H1 (cell line): Measurements from ENCODE around the gene FBP1. TPM values are rescaled to one million over a fixed set of nuclear protein-coding genes. Genes with fewer than 3 reads are reported as not detected.

ENCODE experiments used
- CTCF ChIA-PET: fragments of 300-600 bp; sonication (Branson Sonifier 250); formaldehyde crosslinking; loops from one replicate; lab custom pipeline; 2021; ENCODE audit not compliant: partially characterized antibody; lab: Charles Lee
- POLR2A ChIA-PET: fragments of 300-600 bp; sonication (Branson Sonifier 250); formaldehyde crosslinking; loops from one replicate; lab custom pipeline; 2021; ENCODE audit warnings: inconsistent platforms; ENCODE audit not compliant: partially characterized antibody; lab: Charles Lee
- DNase-seq, 2 experiments: peaks; one replicate each; pipeline versions ENCODE4 v3.0.0 to v3.0.0-alpha.2; 2010 to 2022; ENCODE audit warnings: low spot score in 2 of 2, low read depth in 1 of 2, mixed read lengths in 1 of 2
- FAIRE-seq: peaks from 2 replicates; lab custom pipeline; 2011; peaks lifted over from hg19 to GRCh38; lab: Jason Lieb, UNC
- H2AFZ ChIP-seq: 2 replicates; pipeline ENCODE4 v1.8.1; 2012; ENCODE audit warnings: low read length, inconsistent platforms
- H2AK5ac ChIP-seq: 2 replicates; pipeline ENCODE4 v1.6.1; 2013; ENCODE audit warnings: low read depth, low read length
- H2BK120ac ChIP-seq: replicated peaks from 2 replicates; pipeline ENCODE3; 2013; ENCODE audit warnings: low read depth, low read length, inconsistent platforms
- H2BK12ac ChIP-seq: 2 replicates; pipeline ENCODE4 v1.6.1; 2013; ENCODE audit warnings: low read depth, low read length
- H2BK15ac ChIP-seq: 2 replicates; pipeline ENCODE4 v1.6.1; 2013; ENCODE audit warnings: low read length
- H2BK20ac ChIP-seq: 2 replicates; pipeline ENCODE4 v1.6.1; 2013; ENCODE audit warnings: low read length
- H2BK5ac ChIP-seq: 2 replicates; pipeline ENCODE4 v1.6.1; 2013; ENCODE audit warnings: low read depth, low read length
- H3K14ac ChIP-seq: 2 replicates; pipeline ENCODE4 v1.6.1; 2013; ENCODE audit warnings: inconsistent platforms; ENCODE audit not compliant: insufficient read length
- H3K18ac ChIP-seq: 2 replicates; pipeline ENCODE4 v1.6.1; 2013; ENCODE audit warnings: low read length; ENCODE audit errors: extremely low read depth
- H3K23ac ChIP-seq: 2 replicates; pipeline ENCODE4 v1.6.1; 2013; ENCODE audit warnings: inconsistent platforms; ENCODE audit not compliant: insufficient read length
- H3K23me2 ChIP-seq: 2 replicates; pipeline ENCODE4 v1.6.1; 2013; ENCODE audit warnings: low read depth, low read length
- H3K27ac ChIP-seq: 2 replicates; pipeline ENCODE4 v1.6.1; 2011; ENCODE audit warnings: low read depth, low read length, inconsistent platforms
- H3K27me3 ChIP-seq, 4 experiments: replicated peaks in 1 of 4; 1 replicate in 1 of 4; 2 replicates in 3 of 4; pipeline versions ENCODE4 v1.6.1 to v1.8.1; 2011 to 2013; ENCODE audit warnings: low read length in 3 of 4, mild to moderate bottlenecking in 3 of 4, inconsistent platforms in 2 of 4, mixed read lengths in 2 of 4, moderate library complexity in 1 of 4; ENCODE audit not compliant: control insufficient read depth in 3 of 4, insufficient read depth in 3 of 4; ENCODE audit errors: extremely low read depth in 1 of 4
- H3K36me3 ChIP-seq, 4 experiments: 2 replicates each; pipeline versions ENCODE4 v1.6.1 to v1.8.1; 2011 to 2013; ENCODE audit warnings: mild to moderate bottlenecking in 4 of 4, low read length in 3 of 4, moderate library complexity in 2 of 4, control low read depth in 1 of 4, inconsistent platforms in 1 of 4; ENCODE audit not compliant: insufficient read depth in 4 of 4, control insufficient read depth in 2 of 4
- H3K4ac ChIP-seq: replicated peaks from 2 replicates; pipeline ENCODE3; 2013; ENCODE audit warnings: low read length, low read depth, mixed read lengths, inconsistent platforms; ENCODE audit not compliant: insufficient read length
- H3K4me1 ChIP-seq, 4 experiments: replicated peaks in 1 of 4; 1 replicate in 1 of 4; 2 replicates in 3 of 4; pipeline versions ENCODE4 v1.6.1 to v1.8.1; 2011 to 2013; ENCODE audit warnings: low read length in 3 of 4, inconsistent platforms in 2 of 4, mixed read lengths in 1 of 4; ENCODE audit not compliant: insufficient read depth in 4 of 4, control insufficient read depth in 3 of 4
- H3K4me2 ChIP-seq, 2 experiments: 2 replicates each; pipeline versions ENCODE4 v1.6.1 to v1.8.1; 2011 to 2013; ENCODE audit warnings: low read depth in 2 of 2, low read length in 2 of 2, control low read depth in 1 of 2, inconsistent platforms in 1 of 2, mild to moderate bottlenecking in 1 of 2; ENCODE audit not compliant: insufficient read depth in 1 of 2
- H3K4me3 ChIP-seq, 4 experiments: fragments of 200-600, 300-600 bp in 1 of 4; sonication (generic), shearing (Covaris generic), sonication (Bioruptor Twin) in 1 of 4; 2 replicates each; pipeline versions ENCODE4 v1.5.1 to v1.8.1; 2011 to 2016; ENCODE audit warnings: low read length in 4 of 4, low read depth in 3 of 4, control low read depth in 2 of 4, inconsistent platforms in 2 of 4, mild to moderate bottlenecking in 2 of 4, mixed read lengths in 1 of 4, moderate library complexity in 1 of 4; ENCODE audit not compliant: insufficient read depth in 2 of 4; ENCODE audit errors: extremely low read depth in 1 of 4
- H3K56ac ChIP-seq: replicated peaks from 2 replicates; pipeline ENCODE3; 2013; ENCODE audit warnings: low read depth, mild to moderate bottlenecking, mixed read lengths, low read length, inconsistent platforms; ENCODE audit not compliant: insufficient read length
- H3K79me1 ChIP-seq: 2 replicates; pipeline ENCODE4 v1.6.1; 2013; ENCODE audit warnings: low read depth, low read length, control low read depth
- H3K79me2 ChIP-seq, 2 experiments: 2 replicates each; pipeline versions ENCODE4 v1.6.1 to v1.8.1; 2012 to 2013; ENCODE audit warnings: low read length in 2 of 2, mild to moderate bottlenecking in 2 of 2, inconsistent platforms in 1 of 2; ENCODE audit not compliant: insufficient read depth in 2 of 2, control insufficient read depth in 1 of 2
- H3K9ac ChIP-seq, 4 experiments: replicated peaks in 1 of 4; 1 replicate in 1 of 4; 2 replicates in 3 of 4; pipeline versions ENCODE4 v1.6.1 to v1.8.1; 2011 to 2013; ENCODE audit warnings: low read depth in 3 of 4, low read length in 3 of 4, control low read depth in 2 of 4, mild to moderate bottlenecking in 2 of 4, moderate library complexity in 2 of 4, inconsistent platforms in 1 of 4; ENCODE audit errors: extremely low read depth in 1 of 4
- H3K9me3 ChIP-seq, 2 experiments: 2 replicates each; pipeline versions ENCODE4 v1.6.1 to v1.8.1; 2012 to 2013; ENCODE audit warnings: mild to moderate bottlenecking in 2 of 2, moderate library complexity in 2 of 2, control low read depth in 1 of 2, inconsistent platforms in 1 of 2, low read depth in 1 of 2, low read length in 1 of 2, mixed read lengths in 1 of 2; ENCODE audit not compliant: insufficient read depth in 2 of 2
- H4K20me1 ChIP-seq, 2 experiments: replicated peaks in 1 of 2; 2 replicates each; pipeline versions ENCODE3 to v1.8.1; 2011 to 2013; ENCODE audit warnings: inconsistent platforms in 2 of 2, low read length in 2 of 2, mild to moderate bottlenecking in 1 of 2; ENCODE audit not compliant: insufficient read depth in 2 of 2, control insufficient read depth in 1 of 2
- H4K5ac ChIP-seq: 2 replicates; pipeline ENCODE4 v1.6.1; 2013; ENCODE audit warnings: low read length, low read depth, mixed read lengths, inconsistent platforms; ENCODE audit not compliant: insufficient read length
- H4K8ac ChIP-seq: 2 replicates; pipeline ENCODE4 v1.8.0; 2013; ENCODE audit warnings: mild to moderate bottlenecking, moderate library complexity, low read length, inconsistent platforms; ENCODE audit not compliant: insufficient read depth; ENCODE audit errors: extremely low read depth
- H4K91ac ChIP-seq: replicated peaks from 2 replicates; pipeline ENCODE3; 2013; ENCODE audit warnings: low read length, mixed read lengths, inconsistent platforms; ENCODE audit not compliant: insufficient read length
- CREB1 ChIP-seq: IDR thresholded peaks from 2 replicates; pipeline ENCODE4 v1.6.1; 2012; ENCODE audit warnings: inconsistent platforms
- EGR1 ChIP-seq: IDR thresholded peaks from 2 replicates; pipeline ENCODE4 v1.6.1; 2011; ENCODE audit warnings: low read depth, low read length, borderline replicate concordance
- EP300 ChIP-seq, 2 experiments: IDR thresholded peaks; 1 replicate in 1 of 2; 2 replicates in 1 of 2; pipeline ENCODE4 v1.6.1; 2011 to 2012; ENCODE audit warnings: low read depth in 2 of 2, low read length in 2 of 2, mild to moderate bottlenecking in 2 of 2, borderline replicate concordance in 1 of 2, inconsistent platforms in 1 of 2, moderate library complexity in 1 of 2
- KDM4A ChIP-seq: IDR thresholded peaks from one replicate; pipeline ENCODE4 v1.7.1; 2012; ENCODE audit warnings: low read depth, mild to moderate bottlenecking, moderate library complexity, low read length, inconsistent platforms; ENCODE audit not compliant: severe bottlenecking
- KDM5A ChIP-seq: fragments of 200-600 bp; IDR thresholded peaks from 2 replicates; pipeline ENCODE4 v1.7.1; 2012; ENCODE audit warnings: mild to moderate bottlenecking, low read length, inconsistent platforms, mixed read lengths
- POU5F1 ChIP-seq: IDR thresholded peaks from 2 replicates; pipeline ENCODE4 v1.6.1; 2011; ENCODE audit warnings: low read depth, mild to moderate bottlenecking, low read length, moderate library complexity
- RXRA ChIP-seq: IDR thresholded peaks from 2 replicates; pipeline ENCODE4 v1.6.1; 2011; ENCODE audit warnings: low read depth, mild to moderate bottlenecking, low read length, moderate library complexity; ENCODE audit not compliant: insufficient read depth
- SIN3A ChIP-seq, 2 experiments: IDR thresholded peaks in 1 of 2; conservative IDR thresholded peaks in 1 of 2; 2 replicates each; pipeline ENCODE4 v1.6.1; 2011 to 2012; ENCODE audit warnings: low read length in 2 of 2, improper control_type of control experiment in 1 of 2, low read depth in 1 of 2, mild to moderate bottlenecking in 1 of 2
- SP2 ChIP-seq: IDR thresholded peaks from 2 replicates; pipeline ENCODE4 v1.6.1; 2012; ENCODE audit warnings: mild to moderate bottlenecking, low read length, inconsistent platforms
- USF2 ChIP-seq: IDR thresholded peaks from 2 replicates; pipeline ENCODE4 v1.6.1; 2011; ENCODE audit warnings: low read length, improper control_type of control experiment
- WGBS, 2 experiments: shearing (Covaris generic) in 1 of 2; methylation state at CpG; one replicate each; pipeline versions ENCODE4 v1.1.6 to v1.1.7; 2013 to 2015; ENCODE audit warnings: low lambda C conversion rate in 2 of 2, mixed read lengths in 2 of 2, inconsistent platforms in 1 of 2, low coverage in 1 of 2, missing lambda C conversion rate in 1 of 2; ENCODE audit not compliant: insufficient replicate concordance in 2 of 2, insufficient coverage in 1 of 2, insufficient read length in 1 of 2; ENCODE audit errors: extremely low coverage in 1 of 2, missing lambda C conversion rate in 1 of 2; 5-methylcytosine and 5-hydroxymethylcytosine counted together
- polyA plus RNA-seq, 7 experiments: library from polyadenylated mRNA; depleted of rRNA in 3 of 7; stranded (reverse) in 5 of 7; unstranded in 2 of 7; fragments of >200 nt in 5 of 7; fragments of 200-250 nt in 2 of 7; gene quantifications; 1 replicate in 5 of 7; 2 replicates in 1 of 7; 4 replicates in 1 of 7; pipeline versions ENCODE4 v1.2.1 to v1.2.3, GENCODE V29; 2011 to 2013; ENCODE audit warnings: missing spikeins in 2 of 7, mixed read lengths in 2 of 7
- total RNA-seq: library from RNA; stranded (reverse); fragmentation: NEBNext Ultra II Directional; extraction: Animal tissue kit (Norgen Biotek cat#: 25700); gene quantifications from 2 replicates; pipeline ENCODE4 v1.2.1, GENCODE V29; 2021

Gene FBP1
- total and polyA plus RNA-seq, 2 of the 8 experiments (the other 6 are each of a cell fraction or from before 2014, with no cell fraction given) = 1.0 to 4.1 TPM

GRCh38 chr9:94593459-94594345 is 45.6 kb downstream of the FBP1 start, which contains the start of gene FBP2:
Gene FBP2, minus strand, starts transcription at chr9:94593824. Its CDS starts 98 bp downstream, at chr9:94593726.
- Histone ChIP-seq H2BK12ac (no peak within 1 kb of the TSS), H3K56ac (no peak within 1 kb of the TSS), H3K18ac (no peak within 1 kb of the TSS), H3K4me1 (no peaks in the 10 kb centered on the region), H2BK20ac (no peak within 1 kb of the TSS), H4K91ac (no peak within 1 kb of the TSS), H2BK120ac (no peak within 1 kb of the TSS), H4K8ac (no peak within 1 kb of the TSS), H3K23ac (no peak within 1 kb of the TSS), H4K5ac (no peak within 1 kb of the TSS), H3K27ac (no peak within 1 kb of the TSS), H3K14ac (no peak within 1 kb of the TSS), H3K36me3 (no peaks in the 10 kb centered on the region), H2BK15ac (no peak within 1 kb of the TSS), H3K79me2 (no peaks in the 10 kb centered on the region), H3K27me3 (no peaks in the 10 kb centered on the region), H3K9ac (no peak within 1 kb of the TSS), H2BK5ac (no peak within 1 kb of the TSS), H3K4me3 (no peak within 1 kb of the TSS), H3K9me3 (no peaks in the 10 kb centered on the region), H3K4me2 (no peak within 1 kb of the TSS), H4K20me1 (no peaks in the 10 kb centered on the region), H3K79me1 (no peaks in the 10 kb centered on the region), H3K4ac (no peak within 1 kb of the TSS), H2AK5ac (no peak within 1 kb of the TSS), H3K23me2 (no peaks in the 10 kb centered on the region), H2AFZ (peak within 1 kb of the TSS; percentile 52; the same call in 1 of the 2 replicates)
- FAIRE-seq = no peak
- POLR2A ChIA-PET = interaction anchor here (1.0 to 2.1 kb wide), 2 partner anchors 24 to 39 kb away, joined by 4 to 8 read pairs; partner anchors contain the start of gene PCAT7
- 92% methylated on average over 21 of the region's 21 CpGs; no CpG with 5 or more reads in 1 of the 2 experiments for WGBS, 2 experiments
- CTCF ChIA-PET = interaction anchor here (1.0 to 1.5 kb wide), 3 partner anchors 10 to 222 kb away, joined by 3 to 5 read pairs (median 4); no protein-coding TSS in a partner anchor
- DNase-seq = no peak
- no peak for TF ChIP-seq SP2
- no peak for TF ChIP-seq CREB1
- TF ChIP-seq USF2 = no peak
- no peak for TF ChIP-seq KDM5A
- no peak for TF ChIP-seq KDM4A
- TF ChIP-seq EGR1 = no peak
- no peak for TF ChIP-seq EP300 (IDR thresholded peaks at IDR 0.05; ENCODE audit: borderline replicate concordance in 1 of 2, low read depth in 2 of 2, low read length in 2 of 2)
- TF ChIP-seq POU5F1 = no peak
- no peak for TF ChIP-seq RXRA
- no peak for TF ChIP-seq SIN3A (conservative IDR thresholded peaks at IDR 0.05 in 1 of 2, IDR thresholded peaks at IDR 0.05 in 1 of 2; ENCODE audit: low read depth in 1 of 2, low read length in 2 of 2)
